Activated effector memory CD4-positive, alpha-beta T cell treated with anti-CD3 and anti-CD28 coated beads, Interleukin-2, amount 50 U/mL, for 16 hours (primary cell): ENCODE results near the gene MIF4GD.
"Not testable (repeated sequence)": the region's sequence is repeated elsewhere in the genome, so short reads cannot be mapped to it uniquely, and the experiment has no call there.

Experiments used
- DNase-seq: peaks from one replicate; pipeline ENCODE4 v3.0.0-alpha.2; 2020

Gene MIF4GD

DNA sequence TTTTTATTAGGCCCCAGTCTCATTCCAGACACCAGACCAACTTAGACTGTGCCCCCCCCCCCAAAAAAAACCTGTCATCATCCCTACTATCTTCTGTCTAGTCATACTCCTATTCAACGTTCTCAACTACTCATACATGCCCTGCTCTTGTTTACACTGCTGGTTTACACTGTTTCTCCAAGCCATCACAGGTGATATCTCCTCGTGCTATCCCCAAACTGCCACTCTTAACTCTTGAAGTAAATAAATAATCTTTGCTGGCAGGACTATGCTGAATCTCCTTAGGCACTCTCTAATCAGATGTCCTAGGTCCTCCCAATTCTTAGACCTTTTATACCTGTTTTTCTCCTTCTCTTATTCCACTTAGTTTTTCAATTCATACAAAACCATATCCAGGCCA is 13.8 kb downstream of the MIF4GD start:
- DNase-seq, result not testable (repeated sequence)

DNA sequence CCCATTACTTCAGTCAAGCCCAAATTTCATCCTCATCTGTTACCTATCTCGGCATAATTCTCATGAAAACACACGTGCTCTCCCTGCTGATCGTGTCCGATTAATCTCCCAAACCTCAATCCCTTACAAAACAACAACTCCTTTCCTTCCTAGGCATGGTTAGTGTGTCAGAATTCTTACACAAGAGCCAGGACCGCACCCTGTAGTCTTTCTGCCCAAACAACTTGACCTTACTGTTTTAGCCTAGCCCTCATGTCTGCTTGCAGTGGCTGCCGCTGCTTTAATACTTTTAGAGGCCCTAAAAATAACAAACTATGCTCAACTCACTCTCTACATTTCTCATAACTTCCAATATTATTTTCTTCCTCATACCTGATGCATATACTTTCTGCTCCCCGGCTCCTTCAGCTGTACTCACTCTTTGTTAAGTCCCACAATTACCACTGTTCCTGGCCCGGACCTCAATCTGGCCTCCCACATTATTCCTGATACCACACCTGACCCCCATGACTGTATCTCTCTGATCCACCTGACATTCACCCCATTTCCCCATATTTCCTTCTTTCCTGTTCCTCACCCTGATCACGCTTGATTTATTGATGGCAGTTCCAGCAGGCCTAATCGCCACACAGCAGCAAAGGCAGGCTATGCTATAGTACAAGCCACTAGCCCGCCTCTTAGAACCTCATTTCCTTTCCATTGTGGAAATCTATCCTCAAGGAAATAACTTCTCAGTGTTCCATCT is 14.9 kb downstream of the MIF4GD start:
- DNase-seq, result not testable (repeated sequence)

DNA sequence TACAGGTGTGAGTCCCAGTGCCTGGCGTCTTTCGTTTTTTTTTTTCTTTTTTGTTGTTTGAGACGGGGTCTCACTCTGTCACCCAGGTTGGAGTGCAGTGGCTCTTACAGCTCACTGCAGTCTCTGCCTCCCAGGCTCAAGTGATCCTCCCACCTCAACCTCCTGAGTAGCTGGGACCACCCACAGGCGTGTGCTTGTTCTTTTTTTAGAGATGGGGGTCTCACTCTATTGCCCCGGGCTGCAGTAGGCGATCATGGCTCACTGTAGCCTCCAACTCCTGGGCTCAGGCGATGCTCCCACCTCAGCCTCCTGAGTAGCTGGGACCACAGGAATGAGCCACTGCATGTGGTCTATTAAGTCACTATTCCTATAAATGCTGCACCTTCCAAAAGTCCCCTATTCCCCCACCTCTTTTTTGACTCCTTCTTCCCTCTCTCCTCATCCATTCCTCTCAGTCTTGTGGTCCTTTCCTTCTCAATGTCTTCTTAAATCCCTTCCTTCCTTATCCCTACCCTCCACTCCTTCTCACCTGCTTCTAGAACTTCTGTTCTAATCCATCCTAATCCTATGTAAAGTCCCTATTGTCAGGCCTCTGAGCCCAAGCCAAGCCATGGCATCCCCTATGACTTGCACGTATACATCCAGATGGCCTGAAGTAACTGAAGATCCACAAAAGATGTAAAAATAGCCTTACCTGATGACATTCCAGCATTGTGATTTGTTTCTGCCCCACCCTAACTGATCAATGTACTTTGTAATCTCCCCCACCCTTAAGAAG is 18.8 kb downstream of the MIF4GD start:
- no peak for DNase-seq

DNA sequence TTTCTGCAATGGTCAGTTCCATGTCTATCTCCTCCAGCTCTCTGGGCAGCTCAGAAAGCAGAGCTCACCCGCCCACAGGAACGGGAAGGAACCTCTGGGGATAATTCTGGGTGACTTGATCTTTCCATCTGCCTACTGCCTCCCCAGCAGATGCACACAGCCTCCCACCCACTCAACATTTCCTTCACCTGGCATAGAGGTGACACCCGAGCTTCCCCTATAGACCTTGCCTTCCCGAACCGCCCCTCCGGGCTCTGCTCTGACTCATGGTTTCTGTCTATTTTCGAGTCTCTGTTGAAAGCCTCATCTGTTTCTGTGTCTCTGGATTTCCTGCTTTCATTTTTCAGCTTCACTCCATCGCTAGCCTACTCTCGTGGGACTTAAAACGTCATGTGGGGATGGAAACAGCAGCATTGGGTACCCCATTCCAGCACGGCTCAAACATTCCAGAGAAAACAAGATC is 21.0 kb downstream of the MIF4GD start:
- peak; percentile 93 for DNase-seq

DNA sequence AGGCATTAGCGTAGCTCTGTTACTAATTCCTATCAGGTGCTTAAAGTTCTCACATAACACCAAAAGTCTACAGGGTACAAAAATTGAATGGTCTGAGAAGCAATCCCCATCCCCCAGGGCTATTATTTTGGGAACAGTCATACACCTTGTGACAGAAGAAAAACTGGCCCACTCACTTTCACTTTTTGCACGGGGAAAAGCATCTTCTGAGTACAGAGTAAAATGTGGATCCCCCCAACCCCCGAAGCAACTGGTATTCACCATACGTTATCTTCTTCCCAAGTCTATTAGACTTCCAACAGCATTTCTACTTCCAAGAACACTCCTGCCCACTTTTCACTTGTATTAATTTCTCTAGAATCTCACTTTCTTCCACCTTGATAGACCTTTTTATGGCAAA is 21.5 kb downstream of the MIF4GD start:
- DNase-seq, result no peak

DNA sequence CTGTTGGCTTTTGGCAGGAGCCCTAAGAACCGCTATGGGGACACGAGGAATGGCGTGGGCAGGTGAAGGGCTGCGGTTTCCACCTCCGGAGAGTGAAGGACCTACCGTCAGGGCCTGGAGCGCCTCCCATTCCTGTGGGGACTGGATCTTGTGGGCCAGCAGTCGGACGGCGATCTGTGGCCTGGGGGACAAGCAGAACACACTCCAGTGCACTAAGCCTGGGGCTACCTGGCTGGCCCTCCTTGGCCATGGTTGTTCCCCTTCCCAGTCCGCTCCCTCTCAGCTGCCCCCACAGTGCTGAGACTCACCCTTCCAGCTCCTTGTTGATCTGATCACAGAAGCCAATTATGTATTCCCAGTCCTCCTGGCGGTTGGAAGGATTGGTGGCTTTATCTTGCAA is 24.6 kb downstream of the MIF4GD start:
- no peak for DNase-seq

DNA sequence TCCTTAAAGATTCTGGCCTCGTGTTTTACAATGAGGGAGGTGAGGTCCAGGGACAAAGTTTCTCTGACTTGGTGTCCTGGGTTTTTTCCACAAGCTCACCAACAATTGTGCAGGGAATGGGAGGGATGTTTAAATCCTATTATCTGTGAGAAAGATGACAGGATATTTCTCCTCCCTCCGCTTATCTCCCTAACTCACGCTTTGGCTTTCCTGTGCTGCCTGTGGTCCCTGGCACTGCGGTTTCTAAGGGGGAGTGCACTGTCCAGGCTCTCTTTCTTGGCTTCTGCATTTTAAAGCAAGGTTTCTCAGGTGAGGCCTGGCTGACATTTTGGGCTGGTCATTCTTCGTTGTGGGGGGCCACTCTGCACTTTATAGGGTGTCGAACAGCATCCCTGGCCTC is 26.0 kb downstream of the MIF4GD start:
- DNase-seq, result no peak

DNA sequence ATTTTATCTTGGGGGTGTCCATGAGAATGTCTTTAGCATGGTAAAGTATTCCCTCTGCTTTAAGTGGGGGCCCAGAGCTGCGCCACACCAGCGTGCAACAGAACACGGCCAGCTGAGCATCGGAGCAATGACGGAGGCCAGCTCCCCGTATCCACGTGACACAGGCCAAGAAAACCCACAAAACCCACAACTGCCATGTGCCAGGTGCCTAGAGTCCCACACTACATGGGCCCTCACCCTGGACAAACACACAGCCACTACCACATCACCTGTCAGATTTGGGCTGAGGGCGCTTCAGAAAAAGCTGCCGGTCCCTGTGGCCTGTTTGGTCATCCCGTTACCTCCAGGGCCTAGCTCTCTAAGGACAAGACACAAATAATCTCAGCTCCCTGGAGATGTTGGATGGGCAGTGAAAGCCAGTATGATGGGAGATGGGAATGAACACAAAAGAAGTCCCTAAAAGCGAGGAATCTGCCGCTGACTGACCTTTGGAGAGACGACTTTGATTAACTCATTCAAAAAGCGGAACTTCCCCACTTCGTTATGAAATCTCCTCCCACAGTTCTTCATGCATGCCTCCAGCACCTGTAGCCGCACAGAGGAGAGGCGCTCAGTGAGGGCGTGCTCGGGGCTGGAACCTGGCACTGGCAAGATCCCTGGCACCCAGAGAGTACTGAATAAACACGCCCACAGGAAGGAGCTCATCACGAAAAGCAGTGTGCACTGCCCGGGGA is 26.7 kb downstream of the MIF4GD start:
- no peak for DNase-seq

DNA sequence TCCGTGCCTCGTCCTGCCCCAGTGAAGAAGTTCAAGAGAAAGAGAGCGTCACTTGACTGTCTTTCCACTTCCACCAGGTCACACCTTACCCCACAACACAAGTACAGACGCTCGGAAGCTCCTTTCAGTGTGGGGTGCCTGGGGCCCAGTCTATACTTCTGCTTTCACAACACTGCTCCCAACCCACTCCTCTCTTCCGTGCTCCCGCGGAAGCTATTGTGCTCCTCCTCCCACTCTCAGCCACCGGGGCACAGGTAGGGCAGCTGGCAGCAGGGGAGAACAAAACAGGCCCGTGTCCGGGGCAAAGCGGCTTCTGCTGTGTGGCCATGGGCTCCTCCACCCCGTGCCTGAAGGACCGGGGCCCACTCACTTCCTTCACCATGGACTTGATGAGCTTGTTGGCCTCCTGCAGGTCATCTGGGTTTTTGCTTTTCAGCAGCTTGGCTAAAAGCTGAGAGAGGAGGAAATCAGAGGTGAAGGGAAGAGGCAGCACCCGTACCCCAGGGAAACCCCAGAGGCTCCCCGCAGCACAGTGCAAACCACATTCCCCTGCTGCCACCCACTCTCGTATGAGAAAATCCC is 28.5 kb downstream of the MIF4GD start:
- peak; percentile 81 for DNase-seq

DNA sequence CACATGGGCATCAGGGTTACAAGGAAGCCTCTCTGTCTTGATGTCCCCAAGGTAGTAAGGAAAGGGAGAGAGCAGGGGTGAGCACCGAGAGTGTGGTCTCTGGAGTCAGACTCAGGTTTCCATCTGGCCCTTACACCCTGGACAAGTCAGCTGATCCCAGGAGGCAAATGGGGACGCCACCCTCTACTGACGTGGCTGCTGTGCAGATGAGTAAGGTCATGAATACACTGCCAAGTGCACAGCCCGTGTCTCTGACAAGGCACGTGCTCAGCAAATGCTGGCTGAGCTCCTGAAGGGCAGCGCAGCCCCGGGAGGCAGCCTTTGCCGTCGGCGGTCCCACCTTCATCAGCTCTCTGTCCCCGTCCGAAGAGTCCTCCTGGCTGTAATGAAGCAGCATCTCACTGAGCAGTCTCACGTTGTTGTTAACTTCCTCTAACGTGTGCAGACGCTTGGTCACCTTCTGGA is 29.0 kb downstream of the MIF4GD start:
- DNase-seq, result peak; percentile 67

DNA sequence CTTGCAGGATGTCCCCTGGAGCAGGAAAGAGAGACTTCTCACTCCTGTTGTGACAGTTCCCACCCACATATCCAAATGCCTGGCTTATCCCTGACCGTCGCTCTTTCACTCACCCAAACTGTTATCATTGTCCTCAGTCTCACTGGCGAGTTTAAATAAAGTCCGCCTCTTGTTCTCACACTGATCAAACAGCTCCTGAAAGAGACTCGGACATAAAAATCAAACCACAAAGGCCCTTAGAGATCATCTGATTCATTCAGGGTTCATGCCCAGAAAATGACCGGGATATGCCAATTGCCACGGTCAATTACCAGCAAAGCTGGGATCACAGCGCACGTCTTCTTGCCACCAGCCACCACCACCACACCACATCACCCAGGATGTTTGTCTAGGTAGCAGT is 29.5 kb downstream of the MIF4GD start:
- DNase-seq, result no peak

DNA sequence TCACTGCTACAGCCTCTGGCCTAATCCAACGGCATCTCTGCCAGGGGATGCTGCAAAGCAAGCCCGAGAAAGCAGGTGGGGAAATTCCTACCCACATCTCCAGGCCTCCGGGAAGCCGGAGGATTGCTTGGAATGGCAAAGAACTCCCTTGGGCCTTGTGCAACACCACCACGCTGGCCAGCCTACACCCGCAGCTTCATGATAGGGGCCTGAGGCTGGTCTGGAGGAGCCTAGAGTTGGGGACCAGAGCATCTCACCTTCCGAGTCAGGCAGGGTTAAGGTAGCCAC is 29.9 kb downstream of the MIF4GD start:
- no peak for DNase-seq

DNA sequence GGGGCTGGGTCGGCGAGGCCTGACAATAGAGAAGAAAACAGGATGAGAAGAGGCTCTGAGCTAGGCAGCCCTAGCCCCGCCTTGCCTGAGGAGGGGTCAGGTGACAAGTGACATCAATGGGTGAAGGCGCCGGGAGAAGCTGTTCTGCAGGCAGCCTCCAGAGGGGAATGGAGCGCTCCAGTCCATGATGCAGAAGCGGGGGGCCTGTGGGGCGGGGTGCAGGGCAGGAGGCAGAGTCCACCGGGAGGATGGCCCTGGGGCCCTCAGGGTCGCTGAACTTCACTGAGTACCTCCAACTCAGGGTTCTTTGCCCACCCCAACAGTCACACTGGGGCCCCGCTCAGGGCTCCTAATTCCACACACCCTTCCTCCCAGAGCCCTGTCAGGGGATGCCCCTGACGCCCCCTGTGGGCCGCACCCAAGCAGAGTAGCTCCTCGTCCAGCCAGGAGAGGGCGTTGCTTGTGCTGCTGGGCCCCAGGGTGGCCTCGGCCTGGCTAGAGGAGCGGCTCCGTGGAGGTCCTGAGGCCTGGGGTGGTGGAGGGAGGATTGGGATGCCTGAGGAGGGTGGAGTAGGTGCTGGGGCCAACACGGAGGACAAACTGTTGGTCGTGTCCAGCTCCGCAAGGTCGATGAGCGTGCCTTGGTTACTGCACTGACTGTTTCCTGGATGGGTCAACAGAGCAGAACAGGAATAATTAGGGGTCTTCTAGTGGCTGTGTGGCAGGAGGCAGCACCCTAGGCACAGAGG is 30.5 kb downstream of the MIF4GD start:
- peak; percentile 75 for DNase-seq

DNA sequence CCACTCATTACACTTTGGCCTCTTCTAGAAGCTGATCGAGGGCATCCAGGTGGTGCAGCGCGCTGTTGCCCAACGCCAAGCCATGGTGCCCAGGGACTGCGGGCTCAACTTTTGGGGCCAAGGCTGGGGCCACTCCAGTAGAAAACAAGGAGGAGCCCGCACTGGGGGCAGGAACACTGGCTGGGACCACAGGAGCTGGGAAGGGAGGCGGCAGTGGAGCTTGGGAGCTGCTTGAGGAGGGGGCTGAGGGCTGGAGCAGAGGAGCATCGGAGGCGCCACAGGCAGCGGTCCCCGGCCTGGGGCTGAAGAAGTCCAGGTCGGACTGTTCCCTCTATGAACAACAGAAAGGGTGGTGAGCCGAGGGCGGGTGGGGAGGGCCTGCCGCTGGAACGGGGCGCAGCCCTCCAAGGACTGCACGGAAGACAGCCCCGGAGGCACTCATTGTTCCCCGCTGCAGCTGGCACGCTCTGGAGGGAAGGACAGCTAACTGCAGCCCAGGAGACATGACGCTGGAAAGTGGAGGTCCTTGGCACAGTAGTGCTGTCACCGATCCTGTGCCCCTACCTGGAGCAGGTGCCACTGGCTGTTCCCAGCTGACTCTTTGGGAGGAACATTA is 31.1 kb downstream of the MIF4GD start:
- no peak for DNase-seq

DNA sequence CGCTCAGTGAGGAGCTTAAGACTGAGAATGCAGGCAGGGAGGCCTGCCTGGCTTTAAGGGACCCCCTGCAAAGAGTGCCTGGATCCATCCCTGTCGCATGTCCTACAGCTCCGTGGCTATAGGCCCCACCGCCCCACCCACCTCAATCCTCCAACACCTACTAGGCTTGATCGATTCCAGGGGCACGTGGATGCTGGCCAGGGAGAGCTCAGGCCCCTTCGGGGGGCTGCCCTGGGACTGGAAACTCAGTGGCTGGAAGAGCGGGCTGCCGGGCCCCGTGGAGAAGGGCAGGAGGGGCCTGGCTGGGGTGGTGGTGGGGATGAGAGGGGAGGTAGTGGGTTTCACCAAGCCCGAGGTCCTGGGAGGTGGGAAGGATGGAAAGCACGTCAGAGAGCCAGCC is 31.8 kb downstream of the MIF4GD start:
- no peak for DNase-seq

DNA sequence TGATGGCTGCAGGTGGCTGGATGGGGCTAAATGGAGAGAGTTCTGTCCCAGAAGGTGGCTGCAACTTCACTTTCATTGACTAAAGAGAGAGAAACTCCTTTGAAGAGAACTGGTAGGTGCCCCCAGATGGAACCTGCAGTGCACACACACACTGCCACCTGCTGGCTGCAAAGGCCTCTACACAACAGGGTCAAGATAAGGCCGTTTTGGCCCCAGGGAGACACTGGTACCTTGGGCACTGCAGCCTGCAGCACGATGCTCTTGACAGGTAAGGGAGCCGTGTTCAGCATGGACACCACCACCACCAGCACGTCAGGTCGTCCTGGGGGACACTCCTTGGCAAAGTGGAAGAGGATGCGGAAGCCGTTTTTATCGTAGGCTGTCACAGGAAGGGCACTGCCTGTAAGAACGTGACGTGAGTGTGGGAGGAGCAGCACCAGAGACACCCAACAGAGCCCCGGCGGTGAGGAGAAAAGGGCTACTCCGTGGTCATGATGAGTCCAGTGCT is 32.3 kb downstream of the MIF4GD start:
- peak; percentile 88 for DNase-seq

DNA sequence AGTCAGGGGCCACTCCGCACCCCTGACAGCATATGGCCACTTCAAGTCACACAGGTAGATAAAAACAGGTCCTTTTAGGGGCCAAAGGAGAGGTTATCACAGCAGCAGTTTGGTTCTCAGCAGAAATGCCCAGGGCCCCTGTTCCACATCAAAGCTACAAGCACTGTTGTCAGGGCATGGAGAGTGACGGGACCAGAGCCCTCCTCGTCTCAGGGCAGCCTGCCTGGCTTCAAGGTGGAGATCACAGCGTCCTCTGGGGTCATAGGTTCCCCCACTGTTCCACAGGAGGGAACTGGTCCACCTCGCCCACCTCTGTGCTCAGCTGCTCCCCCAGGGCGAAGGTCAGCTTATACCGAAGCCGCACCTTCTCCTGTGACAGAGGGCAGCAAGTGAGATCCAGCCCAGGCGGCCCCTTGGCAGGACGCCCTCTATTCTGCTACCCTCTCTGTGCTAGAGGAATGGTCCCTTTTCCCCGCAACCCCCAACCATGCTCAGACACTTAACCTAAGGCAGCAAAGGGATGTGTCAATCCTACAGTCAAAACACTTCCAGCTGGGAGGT is 32.9 kb downstream of the MIF4GD start:
- no peak for DNase-seq

DNA sequence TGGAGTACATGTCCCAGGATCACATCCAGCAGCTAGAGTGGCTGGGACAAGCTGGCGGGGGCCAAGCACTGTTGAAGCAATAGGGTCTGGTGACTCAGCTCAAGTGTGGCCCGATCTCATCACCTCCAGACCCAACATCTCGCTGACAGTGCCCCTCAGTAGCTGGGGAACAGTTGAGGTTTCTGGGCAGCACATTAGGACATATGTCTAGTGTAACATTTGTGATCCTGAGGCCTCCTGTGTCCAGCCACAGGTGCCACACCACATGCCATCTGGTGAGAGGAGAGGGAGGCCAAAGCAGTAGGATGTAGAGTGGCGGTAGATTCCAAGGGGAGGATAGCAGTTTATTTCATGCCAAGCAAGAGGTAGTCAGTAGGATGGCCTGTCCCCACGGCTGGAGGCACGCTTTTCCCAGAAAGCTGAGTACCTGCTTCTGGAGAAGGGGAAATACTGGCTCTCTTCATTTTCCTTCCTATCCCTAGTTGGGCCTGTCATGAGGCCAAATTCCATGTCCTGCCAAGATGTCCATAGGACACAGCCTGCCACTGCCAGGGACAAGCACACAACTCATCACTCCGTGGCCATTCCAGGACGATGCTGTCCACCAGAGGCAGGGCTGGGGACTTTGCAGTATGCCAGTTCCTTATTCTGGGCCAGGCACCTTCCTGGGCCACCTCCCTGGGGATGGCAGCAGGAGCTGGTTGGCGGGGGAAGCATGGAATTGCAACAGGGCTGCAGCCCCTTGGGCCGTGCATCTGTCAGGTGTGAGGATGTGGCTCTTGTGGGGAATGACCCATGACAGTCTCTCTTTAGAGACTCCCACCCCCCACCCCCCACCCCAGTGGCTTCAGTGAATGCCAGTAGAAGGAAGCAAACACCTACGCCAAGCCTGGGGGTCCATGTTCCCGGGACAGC is 33.7 kb downstream of the MIF4GD start:
- DNase-seq, result no peak

DNA sequence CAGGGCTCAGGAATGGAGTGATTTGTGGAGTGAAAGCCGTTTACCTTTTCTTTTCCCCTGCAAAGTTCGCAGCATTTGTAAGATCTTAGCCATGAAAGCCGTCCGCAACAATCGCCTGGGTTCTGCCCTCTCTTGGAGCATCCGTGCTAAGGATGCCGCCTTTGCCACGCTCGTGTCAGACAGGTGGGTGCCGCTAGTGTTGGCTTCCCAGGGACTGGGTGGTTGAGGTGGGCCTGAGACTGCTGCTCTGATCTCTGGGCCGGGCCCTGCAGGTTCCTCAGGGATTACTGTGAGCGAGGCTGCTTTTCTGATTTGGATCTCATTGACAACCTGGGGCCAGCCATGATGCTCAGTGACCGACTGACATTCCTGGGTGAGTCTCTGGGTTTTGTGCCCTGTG is 38.2 kb downstream of the MIF4GD start:
- no peak for DNase-seq

DNA sequence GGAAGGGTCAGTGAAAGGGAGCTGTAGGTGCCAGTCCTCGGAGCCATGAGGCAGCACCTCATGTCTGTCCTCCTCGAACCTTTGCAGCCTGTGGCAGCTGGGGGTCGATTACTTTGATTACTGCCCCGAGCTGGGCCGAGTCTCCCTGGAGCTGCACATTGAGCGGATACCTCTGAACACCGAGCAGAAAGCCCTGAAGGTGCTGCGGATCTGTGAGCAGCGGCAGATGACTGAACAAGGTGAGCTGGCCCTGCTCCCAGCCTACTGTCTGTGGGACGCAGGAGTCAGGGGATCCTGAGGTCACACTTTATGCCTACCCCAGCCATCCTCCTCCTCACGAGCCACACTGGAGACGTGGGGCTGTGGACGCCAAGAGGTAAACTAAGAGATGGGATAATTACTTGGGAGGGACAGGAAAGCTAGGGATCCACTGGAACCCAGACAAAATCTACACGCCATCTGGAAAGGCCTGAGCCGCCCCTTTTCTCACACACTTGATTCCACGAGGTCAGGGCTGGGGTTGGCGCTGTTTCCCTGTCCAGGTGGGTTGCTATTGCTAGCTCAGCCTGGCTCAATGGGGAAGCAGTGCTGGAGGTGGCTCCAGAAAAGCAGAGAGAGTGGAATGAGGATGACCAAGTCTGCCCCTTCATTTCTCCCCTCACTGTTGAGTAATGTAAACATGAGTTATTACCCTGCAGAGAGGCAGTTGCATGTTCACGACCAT is 39.1 kb downstream of the MIF4GD start:
- DNase-seq, result no peak
